CD4-positive, alpha-beta T cell treated with Interleukin-6 for 4 hours (primary cell): ENCODE data around the gene TECPR1.
A peak's percentile ranks its signal among the peaks of the same experiment; 100 is the strongest.

Experiments used
- DNase-seq: peaks from one replicate; pipeline ENCODE4 v3.0.0-alpha.2; 2020; ENCODE audit warnings: mixed read lengths

The TECPR1 gene

DNA sequence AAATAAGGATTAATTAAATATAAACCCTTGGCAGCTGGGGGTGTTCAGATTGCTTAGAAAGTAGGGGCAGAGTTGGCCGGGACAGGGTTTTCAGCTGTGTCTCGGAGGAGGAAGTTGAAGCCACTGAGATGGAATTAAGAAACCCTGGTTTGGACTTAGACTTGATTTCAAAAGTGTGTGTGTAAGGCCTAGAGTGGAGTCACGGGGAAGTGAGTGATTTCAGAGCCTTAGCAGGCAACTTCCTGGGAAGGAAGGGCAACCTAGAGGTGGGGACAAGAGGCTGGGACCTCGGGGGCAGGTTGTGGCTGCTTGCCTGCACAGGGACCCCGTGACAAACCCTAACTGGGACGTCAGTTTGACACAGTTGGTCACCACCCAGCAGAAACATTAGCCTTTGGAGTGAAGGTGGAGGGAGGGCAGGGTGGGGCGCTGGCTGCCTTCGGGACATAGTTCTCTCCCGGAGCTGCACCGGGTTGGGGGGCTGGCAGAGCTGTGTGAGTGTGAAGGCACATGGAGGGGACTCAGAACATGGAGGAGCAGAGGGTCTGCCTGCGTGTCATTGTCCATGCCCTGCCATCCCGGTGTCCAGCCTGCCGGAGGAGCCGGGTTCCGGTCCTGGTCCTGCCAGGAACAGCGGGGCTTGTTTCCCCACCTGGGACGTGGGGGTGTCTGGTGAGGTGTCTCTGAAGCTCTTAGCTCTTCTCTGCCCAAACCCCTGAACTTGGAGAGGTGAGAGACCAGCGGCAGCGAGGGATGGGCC, 31.3 kb upstream of the TECPR1 start:
- DNase-seq = no peak

DNA sequence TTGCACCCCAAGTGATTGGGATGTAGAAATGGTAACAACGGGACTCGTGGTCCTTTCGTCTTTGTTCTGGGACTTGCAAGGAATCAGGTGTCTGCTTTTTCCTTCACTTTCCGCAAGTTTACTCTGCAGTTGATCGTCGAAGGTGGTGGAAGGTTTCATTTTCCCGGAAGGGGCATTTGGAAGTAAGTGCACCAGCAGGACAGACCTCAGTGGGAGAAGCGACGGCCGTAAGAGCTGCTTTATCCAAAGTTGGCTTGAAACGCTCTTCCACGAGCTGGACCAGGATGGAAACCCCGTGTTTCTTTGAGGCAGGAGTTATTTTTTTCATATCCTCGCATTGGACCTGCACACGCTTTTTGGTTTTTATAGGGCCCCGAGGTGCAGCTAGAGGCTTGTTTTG, 30.7 kb upstream of the TECPR1 start:
- no peak for DNase-seq

DNA sequence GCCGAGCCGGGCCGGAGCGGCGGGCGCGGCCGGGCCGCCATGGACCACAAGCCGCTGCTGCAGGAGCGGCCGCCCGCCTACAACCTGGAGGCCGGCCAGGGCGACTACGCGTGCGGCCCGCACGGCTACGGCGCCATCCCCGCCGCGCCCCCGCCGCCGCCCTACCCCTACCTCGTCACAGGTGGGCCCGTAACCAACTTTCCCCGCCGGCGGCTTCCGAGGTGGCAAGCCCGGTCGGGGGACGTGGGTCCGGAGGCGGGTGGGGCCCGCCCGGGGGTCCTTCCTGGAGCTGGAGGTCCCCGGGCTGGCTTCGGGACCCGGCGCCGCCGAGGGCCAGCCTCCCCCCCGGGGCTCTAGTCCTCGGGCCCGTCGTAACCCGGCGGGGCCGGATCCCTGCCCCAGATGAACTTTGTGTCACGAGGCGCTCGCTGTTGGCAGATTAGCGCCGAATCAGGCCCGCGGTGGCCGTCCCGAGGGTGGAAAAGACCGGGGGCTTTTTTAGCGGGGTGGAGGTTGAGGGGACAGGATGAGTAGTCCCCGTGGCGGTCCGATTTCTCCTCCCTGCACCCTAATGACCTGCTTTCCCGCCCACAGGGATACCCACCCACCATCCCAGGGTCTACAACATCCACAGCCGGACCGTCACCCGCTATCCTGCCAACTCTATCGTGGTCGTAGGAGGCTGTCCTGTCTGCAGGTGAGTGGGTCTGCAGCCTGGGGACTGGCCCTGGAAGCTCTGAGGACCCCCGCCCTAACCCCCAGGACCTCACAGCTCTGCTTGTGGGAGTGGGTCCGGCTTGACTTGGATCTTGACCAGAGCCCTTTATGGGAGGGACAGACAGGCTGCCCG, 29.9 kb upstream of the TECPR1 start:
- DNase-seq = peak; percentile 52

DNA sequence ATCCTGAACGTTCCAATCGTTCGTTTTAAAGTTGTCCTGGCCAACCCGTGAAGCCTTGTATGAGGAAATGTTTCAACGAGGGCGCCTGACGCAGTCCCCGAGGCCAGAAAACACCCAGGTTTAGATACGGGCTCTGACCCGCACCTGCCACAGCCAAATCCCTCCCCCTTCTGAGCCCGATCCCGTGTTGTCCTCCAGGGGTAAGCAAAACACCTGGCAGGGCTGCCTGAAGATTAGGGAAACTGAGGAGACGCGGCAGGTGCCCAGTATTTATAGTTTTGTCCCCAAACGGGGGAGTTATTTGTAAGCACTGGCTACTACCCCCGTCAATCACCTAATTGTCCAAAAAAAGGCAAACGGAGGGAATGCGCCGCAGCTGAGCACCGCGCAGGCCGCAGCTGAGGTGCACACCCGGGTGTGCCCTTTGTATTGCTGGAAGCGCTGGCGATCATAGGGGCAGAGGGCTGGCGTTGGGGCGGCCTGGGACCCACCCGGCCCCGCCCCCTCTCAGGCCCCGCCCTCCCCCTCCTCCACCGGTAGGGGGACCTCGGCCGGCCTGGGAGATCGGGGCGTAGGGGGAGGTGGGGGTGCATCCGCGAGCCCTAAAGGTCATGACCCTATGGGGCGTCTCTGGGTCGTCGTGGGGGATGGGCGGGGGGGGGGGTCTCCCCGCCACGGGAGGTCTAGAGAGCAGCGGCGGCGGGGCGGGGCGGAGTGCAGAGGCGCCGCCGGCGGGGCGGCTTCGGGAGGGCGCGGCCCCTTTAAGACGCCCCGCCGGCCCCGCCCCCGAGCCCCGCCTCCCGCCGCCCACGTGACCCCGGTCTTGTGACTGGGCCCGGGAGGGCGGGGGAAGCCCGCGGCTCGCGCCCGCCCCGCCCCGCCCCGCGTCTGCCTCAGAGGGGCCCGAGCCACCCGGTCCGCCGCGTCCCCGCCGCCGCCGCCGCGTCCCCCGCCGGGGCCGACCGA, 29.0 kb upstream of the TECPR1 start, which contains the start of gene BRI3:
BRI3 (plus strand) TSS at position 896 of the 966 bp plus-strand sequence. CDS start 110 bp downstream, outside the sequence.
- peak; percentile 98 for DNase-seq

DNA sequence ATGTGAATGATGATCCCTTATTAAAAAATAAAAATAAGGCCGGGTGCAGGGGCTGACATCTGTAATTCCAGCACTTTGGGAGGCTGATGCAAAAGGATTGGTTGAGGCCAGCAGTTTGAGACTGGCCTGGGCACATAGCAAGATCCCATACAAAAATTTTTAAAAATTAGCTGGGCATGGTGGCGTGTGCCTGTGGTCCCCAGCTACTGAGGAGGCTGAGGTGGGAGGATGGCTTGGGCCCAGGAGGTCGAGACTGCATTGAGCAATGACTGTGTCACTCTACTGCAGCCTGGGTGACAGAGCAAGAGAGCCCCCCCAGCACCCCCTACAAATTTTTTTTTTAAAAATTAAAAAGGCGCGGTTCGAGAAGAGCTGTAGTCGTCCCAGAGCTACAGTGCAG, 28.3 kb upstream of the TECPR1 start:
- DNase-seq = no peak

DNA sequence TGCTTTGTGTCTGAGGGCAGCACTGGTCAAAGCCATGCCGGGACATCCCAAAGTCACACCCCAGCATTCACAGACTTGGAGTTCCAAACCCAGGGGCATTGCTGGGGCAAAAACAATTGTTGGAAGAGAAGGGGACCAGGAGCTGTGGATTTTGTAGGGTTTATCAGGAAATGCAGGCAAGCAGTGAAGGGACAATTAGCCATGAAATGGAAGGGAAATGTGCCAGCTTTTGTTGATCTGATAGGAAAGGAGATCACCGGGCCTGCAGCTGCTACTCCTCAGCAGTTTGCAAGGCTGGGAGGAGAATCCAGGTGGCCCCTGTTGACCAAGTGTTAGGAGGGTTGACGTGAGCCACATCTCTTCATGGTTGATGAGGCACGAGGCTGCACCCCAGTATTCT, 26.9 kb upstream of the TECPR1 start:
- DNase-seq = no peak

DNA sequence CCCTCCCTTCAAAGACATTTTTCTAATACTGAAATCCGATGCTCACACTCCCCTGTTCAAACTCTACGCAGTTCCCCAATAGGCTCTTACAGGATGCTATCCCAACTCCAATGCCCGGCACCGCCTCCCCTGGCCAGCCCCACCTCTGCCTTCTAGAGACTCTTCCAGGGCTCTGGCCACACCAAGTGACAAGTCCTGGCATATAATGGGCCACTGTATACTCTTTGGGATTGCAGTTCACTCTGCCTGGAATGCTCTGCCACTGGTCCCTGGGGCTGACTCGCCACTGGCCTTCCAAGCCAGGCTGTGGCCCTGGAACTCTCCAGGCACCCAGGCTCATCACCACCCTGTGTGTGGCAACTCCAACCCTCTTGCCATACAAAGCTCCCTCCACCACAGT, 26.4 kb upstream of the TECPR1 start:
- DNase-seq = no peak

DNA sequence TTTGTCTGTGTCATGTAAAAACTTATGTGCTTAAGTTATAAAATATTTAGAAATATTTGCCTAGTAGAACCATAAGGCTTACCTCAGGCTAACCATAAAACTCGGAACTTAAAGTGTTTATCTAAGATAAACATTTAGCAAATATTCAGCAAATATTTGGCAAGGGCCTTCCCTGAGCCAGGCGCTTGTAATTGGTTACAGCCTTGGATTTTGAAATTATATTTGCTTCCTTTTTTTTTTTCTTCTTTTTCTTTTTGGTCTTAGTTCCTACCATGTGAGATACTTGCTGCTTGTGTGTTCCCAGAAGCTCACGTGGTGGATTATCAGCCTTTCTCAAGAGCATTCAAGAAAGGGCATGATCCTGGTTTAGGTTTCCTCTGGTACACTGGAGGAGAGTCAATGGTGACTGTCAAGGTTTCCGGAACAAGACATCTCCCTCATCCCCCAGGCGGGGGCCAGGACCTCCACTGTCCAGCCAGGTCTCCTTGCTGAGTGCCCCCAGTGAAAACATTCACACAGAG, 24.3 kb upstream of the TECPR1 start:
- DNase-seq = no peak

DNA sequence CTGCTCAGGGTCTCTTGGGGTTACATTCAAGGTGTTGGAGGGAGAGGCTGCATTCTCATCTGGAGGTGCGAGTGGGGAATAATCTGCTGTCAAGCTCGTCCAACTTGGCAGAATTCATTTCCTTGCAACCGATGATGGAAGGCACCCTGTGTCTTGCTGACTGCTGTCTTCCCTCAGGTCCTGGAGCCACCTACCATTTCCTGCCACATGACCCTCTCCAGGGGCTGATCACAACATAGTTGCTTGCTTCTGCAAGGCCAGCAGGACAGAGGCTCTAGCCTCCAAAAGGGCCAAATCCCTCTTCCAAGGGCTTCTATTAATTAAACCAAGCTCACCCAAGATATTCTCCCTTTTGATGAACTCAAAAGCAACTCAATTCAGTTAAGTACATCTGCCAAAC, 15.3 kb upstream of the TECPR1 start:
- DNase-seq = no peak

DNA sequence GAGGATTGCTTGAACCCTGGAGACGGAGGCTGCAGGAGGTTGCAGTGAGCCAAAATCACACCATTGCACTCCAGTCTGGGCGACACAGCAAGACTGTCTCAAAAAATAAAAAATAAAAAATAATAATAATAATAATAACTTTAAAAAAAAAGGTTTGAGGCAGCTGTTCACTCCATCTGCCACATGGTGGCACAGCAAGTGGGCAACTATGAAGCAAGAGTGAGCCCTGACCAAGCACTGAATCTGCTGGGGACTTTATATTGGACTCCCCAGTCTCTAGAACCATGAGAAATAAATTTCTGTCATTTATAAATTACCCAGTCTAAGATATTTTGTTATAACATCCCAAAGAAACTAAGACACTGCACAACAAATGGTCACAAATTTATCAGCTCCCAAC, 14.8 kb upstream of the TECPR1 start:
- DNase-seq = no peak

DNA sequence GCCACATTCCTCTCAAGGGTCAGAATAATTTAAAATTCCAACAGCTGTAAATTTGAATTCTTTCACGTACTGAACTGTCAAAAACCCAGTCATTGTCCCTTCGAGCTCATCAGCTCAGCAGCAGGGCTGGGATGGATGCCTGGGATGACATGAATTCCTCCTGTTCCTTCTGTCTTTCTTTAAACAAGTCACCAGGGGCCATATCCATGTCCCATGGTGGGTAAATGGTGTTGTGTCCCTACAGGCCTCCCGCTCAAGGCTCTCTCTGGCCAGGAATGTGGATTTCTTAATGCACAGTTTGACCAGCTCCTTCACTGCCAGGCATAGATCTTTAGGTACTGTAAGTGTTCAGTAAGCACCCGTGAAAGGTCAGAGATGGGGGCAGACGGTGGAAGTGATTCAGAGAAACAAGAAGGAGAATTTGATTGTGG, 13.8 kb upstream of the TECPR1 start:
- no peak for DNase-seq

DNA sequence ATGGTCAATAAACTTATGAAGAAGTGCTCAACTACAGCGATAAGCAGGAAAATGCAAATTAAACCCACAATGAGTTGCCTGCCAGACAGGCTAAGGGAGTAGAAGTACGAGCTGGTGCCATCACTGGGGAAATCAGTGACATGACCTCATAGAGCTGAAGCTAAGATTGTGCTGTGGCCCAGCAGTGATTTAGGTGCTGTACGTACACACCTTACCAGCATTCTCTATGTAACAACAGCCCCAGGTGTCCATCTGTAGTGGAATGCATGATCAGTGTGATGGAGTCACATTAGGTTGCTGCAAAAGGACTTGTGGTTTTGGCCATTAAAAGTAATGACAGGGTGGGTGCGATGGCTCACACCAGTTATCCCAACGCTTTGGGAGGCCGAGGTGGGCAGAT, 5.7 kb upstream of the TECPR1 start:
- no peak for DNase-seq

DNA sequence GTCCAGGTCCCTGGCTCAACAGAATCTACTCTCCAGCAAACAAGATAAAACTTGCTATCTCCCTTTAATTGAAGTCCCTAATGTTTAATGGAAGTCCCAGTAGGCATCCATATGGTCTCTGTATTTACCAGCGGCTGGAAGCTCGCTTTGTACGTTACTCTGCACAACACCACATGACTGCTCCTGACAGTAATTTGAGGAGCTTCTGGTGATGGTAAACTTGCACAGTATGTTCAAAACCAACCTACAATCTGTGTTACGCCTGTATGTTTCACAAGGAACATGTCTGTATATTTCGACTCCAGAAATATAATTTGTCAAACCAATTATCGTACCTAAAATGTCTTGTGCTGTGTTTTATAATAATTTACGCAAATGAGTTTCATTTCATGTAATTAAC, 4.4 kb upstream of the TECPR1 start:
- no peak for DNase-seq

DNA sequence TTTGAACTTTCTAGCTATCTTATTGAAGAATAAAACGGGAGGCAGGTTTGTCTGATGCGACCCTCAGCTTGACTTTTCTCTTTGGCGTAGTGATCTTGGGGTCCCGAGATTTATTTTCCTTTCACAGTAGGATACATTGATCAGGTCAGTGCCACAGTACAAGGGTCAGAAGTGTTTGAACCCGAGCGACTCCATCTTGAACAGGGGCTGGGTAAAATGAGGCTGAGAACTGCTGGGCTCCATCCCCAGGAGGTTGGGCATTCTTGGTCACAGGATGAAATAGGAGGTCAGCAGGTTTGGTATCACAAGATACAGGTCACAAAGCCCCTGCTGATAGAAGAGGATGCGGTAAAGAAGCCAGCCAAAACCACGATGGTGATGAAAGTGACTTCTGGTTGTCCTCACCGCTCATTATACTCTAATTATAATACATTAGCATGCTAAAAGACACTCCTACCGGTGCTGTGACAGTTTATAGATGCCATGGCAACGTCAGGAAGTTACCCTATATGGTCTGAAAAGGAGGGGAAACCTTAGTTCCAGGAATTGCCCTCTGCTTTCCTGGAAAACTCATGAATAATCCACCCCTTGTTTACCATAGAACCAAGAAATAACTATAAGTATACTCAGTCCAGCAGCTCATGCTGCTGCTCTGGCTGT, 3.0 kb upstream of the TECPR1 start:
- DNase-seq = no peak

DNA sequence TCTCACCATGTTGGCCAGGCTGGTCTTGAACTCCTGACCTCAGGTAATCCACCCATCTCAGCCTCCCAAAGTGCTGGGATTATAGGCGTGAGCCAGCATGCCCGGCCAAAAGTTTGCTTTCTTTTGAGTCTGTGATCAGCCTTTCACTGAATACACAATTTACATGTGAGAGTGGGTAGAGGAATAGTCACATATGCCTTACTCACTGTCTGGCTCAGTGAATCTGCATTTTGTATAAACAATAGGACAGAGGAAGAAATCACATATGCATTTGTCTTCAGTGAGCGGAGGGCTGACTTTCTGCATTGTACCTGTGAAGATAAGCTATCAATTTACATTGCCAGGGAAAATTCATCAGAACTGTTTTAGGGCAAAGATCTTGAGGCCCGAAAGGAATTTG, 2.5 kb upstream of the TECPR1 start:
- no peak for DNase-seq

DNA sequence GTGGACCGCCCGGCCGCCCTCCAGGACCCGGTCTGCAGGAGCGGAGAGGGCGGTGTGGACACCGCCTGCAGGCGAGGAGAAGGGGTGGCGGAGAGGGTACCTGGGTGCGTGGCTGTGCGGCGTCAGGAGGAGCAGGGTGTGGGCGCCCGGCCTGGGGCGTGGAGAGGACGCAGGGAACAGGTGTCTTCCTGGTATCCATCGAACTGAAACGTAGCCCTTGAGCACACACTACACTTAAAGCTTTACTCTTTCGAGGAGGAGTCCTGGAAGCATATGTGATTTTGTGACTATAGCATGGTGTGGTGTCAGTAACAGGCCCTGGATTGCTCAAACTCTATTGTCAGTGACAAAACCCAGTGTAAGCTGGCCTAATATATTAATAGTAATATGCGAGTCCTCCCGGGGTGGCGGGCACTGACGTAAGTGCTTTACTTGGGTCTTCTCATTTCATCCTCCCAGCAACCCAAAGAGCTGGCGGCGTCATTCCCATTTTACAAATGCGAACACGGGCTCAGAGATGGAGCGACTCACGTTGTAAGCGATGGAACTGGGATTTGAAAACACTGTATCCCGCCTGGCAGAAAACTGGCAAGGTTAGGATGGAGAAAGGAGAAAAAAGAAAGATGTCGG, 508 bp upstream of the TECPR1 start:
- no peak for DNase-seq

DNA sequence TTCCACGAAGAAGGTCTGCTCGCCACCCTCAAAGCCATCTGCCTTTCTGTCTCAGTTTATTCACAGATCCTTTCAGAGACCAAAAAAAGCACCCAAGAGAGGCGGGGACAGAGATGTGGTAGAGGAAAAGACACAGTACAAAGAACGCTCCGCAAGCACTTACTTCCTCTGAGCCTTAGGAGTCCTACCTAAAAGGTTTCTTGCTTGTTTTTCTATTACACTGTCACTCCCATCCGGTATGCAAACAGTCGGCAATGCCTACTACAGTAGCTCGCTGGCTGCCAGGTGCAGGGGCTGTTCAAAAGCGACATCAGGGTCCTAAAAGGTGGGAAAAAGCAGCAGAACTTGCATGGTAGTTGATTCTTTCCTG, 816 bp downstream of the TECPR1 start:
- peak; percentile 61 for DNase-seq

DNA sequence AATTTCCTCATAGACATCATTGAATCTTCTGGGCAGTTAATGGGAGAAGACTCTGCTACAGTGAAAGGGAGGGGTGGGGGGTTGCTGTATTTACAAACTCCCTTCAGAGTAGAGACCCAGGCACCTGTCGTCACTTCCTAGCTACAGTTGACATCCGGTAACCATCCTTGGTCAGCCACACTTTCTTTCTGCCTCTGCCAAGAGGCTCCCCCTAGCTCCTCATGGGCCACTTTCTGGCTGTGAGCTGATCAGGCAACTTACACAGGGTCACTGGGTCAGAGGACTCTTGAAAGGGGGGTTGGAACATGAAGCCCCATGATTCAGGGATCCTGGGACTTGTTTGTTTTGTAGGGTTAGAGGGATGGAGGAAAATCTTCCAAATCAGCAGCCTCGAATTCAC, 1.2 kb downstream of the TECPR1 start:
- DNase-seq = peak; percentile 63

DNA sequence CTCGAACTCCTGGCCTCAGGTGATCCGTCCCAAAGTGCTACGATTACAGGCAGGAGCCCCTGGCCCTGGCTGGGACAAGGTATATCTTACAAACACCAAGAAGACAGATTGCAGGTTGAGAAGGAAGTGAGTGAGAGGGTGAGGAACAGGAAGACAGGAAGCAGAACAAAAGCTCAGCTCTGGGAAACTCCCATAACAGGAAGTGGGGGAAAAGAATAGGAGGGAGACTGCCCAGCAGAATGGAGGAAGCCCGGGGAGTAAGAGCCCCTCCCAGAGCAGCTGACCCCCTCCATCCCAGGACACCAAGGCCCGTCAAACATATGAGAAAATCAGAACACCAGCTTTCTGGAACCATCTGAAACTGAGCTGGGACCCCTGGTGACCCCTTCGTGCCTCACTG, 2.9 kb downstream of the TECPR1 start:
- peak; percentile 14 for DNase-seq

DNA sequence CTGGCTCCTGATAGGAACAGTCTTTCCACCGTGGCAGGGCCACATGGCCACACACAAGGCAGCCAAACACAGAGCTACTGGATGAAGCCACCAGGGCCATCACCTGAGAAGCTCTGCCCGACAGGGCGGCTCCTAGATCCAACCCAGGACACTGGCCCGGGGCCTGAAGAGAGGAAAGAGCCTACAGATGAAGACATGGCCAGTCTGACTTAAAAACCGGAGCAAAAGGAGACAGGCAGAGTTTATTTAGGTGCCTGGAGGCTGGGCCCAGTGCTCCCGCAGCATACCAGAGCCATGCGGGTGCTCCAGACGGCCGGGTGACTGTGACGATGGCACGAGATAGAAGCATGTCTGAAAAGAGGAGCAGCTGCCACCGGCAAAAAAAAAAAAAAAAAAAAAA, 3.9 kb downstream of the TECPR1 start:
- DNase-seq = no peak

DNA sequence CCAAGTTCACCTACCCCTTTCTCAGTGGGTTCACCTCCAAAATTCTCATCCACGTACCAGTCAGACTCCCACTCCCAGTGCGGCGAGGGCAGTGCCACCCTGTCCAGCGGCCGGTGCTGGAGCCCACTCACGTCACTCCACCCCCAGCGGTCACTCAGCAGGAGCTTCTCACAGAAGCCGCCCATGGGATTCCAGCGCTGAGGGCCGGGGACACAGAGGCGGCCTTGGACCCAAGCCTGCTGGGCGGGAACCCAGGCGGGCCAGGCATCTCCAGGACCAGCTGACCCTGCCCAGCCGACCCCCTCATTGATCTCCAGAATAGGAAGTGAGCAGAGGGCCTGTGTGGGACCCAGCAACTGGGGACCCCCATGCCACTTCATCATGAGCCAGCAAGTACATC, 7.2 kb downstream of the TECPR1 start:
- DNase-seq = no peak

DNA sequence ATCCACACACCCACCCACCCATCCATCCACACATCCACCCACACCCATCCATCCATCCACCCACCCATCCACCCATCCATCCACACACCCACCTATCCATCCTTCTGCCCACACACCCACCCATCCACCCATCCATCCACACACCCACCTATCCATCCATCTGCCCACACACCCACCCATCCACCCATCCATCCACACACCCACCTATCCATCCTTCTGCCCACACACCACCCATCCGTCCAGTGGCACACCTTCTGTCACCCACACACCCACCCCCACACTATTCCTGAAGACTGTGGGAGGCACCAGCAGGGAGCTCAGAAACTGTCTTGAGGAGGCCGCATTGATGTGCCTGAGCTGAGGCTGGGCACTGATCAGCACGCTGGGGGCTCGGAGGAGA, 9.1 kb downstream of the TECPR1 start:
- DNase-seq = no peak
